HS-5 (cell line): ENCODE results near the gene PGAM2.

Source experiments
- DNase-seq: peaks from one replicate; pipeline ENCODE4 v3.0.0-alpha.2; 2012; ENCODE audit warnings: low read depth

The PGAM2 gene

GRCh38 chr7:44103566-44103922 is 38.2 kb upstream of the PGAM2 start:
- DNase-seq = no peak

GRCh38 chr7:44102846-44103565 is 37.6 kb upstream of the PGAM2 start:
- DNase-seq = no peak

- DNase-seq = peak; percentile 62
Measured at GRCh38 chr7:44101966-44102845, 36.8 kb upstream of the PGAM2 start.

GRCh38 chr7:44101303-44101965 is 36.1 kb upstream of the PGAM2 start:
- no peak for DNase-seq

- DNase-seq = no peak
Measured at GRCh38 chr7:44100458-44101302, 35.3 kb upstream of the PGAM2 start.

GRCh38 chr7:44099669-44100068 is 34.3 kb upstream of the PGAM2 start:
- no peak for DNase-seq

- DNase-seq = no peak
Measured at GRCh38 chr7:44098092-44099068, 33.0 kb upstream of the PGAM2 start.

GRCh38 chr7:44097064-44097932 is 31.9 kb upstream of the PGAM2 start:
- DNase-seq = no peak

- DNase-seq = no peak
Measured at GRCh38 chr7:44096326-44096881, 31.0 kb upstream of the PGAM2 start.

GRCh38 chr7:44095781-44096180 is 30.4 kb upstream of the PGAM2 start:
- DNase-seq = no peak

GRCh38 chr7:44094883-44095592 is 29.7 kb upstream of the PGAM2 start:
- no peak for DNase-seq

- DNase-seq = no peak
Measured at GRCh38 chr7:44094365-44094764, 29.0 kb upstream of the PGAM2 start.

GRCh38 chr7:44093102-44093641 is 27.8 kb upstream of the PGAM2 start:
- no peak for DNase-seq

GRCh38 chr7:44087911-44088838 is 22.8 kb upstream of the PGAM2 start:
- peak; percentile 99 for DNase-seq

- DNase-seq = no peak
Measured at GRCh38 chr7:44086627-44087026, 21.3 kb upstream of the PGAM2 start.

GRCh38 chr7:44085546-44085945 is 20.2 kb upstream of the PGAM2 start:
- no peak for DNase-seq

- DNase-seq = no peak
Measured at GRCh38 chr7:44084701-44085100, 19.3 kb upstream of the PGAM2 start.
